ENCODE measurements around the gene PPIB.

Gene PPIB

DNA sequence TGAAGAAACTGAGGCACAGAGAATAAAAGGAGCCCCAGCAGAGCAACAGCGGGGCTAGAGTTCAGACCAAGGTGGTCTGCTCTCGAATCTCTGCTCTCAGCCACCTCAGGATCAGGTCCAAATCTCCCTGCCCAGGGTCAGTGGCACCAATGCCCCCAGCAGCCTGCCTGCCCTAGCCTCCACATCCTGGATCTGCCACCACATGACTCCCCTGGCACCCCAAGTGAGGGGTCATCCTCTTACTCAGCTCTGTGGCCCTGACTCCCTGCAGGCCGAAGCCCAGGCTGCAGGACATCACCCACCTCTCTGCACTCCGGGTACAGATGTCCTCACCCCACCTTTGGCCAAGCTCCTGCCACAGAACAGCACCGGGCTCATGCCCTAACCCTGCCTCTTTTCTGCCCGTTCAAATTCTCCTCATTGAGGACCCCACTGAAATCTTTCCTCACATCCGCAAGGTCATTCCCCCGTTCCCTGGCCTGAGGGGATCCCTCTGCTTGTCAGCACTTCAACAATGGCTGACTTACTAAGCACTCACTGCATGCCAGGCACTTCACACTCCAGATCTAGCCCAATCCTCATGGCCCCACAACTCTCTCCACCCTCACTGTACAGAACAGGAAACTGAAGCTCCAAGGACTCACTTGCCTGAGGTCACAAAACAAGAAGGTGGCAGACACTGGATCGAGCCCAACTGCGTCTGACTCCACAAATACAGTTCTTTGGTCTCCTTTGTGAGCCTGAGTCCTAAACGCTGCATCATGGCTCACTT is 4.3 kb downstream of the PPIB start:
- in situ Hi-C loops (cut with MboI; ENCODE audit: low sequenced_read_pairs): no loop called here

DNA sequence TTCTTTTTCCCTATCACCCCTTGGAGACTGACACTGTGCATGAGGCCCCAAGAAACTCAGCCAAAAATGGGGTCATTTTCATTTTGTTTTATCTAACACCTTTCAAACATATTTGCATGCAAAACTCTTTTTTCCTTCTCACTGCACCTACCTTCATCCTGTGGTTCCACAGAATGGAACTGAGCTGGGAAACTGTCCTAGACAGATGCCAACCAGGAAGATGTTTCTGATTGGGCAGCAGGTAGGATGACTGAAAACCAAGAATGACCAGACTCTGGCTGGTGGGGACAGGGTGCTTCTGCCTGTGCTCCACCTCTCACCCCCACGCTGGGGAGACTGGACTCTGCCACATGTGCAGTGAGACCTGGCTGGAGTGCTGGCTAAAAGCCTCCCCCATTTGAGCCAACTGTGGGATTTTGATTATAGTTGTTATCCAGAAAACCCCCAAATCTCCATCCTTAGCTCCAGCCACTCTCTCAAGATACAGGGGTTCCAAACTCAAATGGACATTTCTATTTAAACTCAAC is 5.2 kb downstream of the PPIB start:
- in situ Hi-C loops (cut with MboI; ENCODE audit: low sequenced_read_pairs): no loop called here

DNA sequence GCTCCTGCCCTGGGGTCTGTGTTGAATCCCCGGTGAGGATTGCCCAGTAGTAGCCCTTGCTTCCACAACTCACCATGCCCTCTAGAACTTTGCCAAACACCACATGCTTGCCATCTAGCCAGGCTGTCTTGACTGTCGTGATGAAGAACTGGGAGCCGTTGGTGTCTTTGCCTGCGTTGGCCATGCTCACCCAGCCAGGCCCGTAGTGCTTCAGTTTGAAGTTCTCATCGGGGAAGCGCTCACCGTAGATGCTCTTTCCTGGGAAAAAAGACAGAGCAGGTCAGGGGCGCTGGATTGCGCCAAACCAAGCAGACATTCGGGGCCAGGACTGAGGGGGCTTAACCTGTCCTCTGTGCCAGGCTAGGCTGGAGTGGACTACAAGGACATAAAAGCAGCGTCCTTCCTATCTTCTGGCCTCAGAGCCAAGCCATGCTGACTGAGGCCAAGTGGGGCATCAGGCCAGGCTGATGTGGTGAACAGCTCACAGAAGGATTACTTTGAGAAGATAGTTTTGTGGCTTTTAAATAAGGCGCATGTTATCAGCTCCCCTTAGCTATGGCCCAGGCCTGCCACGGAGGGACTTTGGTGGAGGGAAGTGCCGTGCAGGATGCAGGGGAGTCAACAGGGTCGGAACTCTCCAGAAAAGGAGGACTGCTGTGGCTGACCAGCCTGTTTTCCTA is 6.0 kb downstream of the PPIB start:
- in situ Hi-C loops (cut with MboI; ENCODE audit: low sequenced_read_pairs): no loop called here

- in situ Hi-C loops (cut with MboI; ENCODE audit: low sequenced_read_pairs): no loop called here
Observed at GRCh38 chr15:64155802-64156651, 6.8 kb downstream of the PPIB start.

DNA sequence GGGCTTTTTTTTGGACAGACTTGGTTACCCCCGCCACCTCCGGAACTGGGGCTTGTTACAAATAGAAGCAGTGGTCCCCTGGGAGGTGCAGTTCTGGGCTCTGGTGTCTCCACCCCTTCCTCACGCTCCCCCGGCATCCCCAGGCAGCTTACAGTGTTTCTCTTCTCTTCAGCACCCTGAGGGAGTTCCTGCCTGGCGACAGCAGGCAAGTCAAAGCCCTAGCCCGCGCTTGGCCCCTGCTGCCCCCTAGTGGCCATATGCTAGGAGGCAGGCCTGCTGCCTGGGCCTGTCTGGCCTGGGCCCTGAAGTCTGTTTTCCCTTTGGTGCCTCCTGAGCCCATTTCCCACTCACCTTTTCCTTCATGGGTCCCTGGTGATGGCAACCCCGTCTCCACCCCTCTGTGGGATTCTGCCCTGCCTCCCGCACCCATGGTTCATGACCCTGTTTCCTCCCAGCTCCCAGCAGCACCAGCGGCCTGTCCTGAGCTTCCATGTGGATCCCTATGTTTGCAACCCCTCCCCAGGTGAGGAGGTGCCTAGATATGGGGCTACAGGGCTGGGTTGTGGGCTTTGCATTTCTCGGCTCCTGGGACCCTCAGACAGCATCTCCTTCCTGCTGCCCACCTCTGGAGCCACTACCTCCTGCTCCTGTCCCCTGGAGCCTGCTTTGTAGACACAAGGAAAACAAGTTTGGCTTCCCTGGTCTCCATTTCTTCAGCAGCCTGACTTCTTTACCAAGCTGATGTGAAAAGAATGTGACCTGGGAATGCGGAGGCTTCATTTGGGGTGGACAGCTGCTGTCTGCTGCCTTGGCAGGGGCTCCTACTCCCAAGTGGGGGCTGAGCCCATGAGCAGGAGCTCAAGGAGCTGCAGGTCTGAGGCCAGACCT is 9.1 kb downstream of the PPIB start:
- in situ Hi-C loops (cut with MboI; ENCODE audit: low sequenced_read_pairs): no loop called here

DNA sequence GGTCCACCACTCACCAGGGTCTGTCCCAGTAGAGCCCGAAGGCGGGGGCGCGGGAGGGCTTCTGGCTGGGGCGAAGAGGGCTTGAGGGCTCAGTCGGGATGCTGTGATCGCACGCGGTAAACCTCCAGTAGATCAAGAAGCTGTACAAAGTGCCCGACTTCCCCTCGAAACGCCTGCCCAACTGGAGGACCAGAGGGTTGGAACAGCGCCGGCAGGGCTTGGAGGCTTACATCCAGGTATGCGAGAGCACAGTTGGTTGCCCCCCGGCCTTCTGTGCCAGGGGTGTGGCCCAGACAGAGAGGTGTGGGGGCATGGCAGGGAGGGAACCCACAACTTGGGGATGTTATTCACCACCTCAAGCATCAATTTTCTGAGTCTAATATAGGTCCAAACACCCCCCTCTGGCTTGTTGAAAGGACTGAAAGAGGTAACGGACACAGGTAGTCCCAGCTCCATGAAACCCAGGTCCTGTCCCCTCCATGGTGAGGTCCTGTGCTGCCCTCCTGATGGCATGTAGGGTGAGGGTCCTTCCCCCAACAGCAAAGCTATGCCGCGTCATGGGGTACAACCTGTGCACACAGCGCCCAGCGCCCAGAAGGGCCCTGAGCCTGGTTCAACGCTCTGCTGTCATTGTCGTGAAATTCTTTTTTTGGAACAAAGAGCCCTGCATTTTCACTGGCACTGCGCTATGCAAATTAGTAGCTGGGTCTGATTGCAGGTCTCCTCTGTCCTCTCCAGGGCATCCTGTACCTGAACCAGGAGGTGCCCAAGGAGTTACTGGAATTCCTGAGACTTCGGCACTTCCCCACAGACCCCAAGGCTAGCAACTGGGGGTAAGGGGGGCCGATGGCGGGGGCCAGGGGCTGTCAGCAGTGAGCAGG is 10.1 kb downstream of the PPIB start:
- in situ Hi-C loops (cut with MboI; ENCODE audit: low sequenced_read_pairs): no loop called here

GRCh38 chr15:64151727-64152506 is 10.9 kb downstream of the PPIB start, which contains the start of gene SNX22:
Gene SNX22 (plus strand): TSS chr15:64151731. CDS start chr15:64151776, 45 bp downstream.
- in situ Hi-C loops (cut with MboI; ENCODE audit: low sequenced_read_pairs): no loop called here

- in situ Hi-C loops (cut with MboI; ENCODE audit: low sequenced_read_pairs): no loop called here
Observed at GRCh38 chr15:64149893-64150578, 12.8 kb downstream of the PPIB start.

DNA sequence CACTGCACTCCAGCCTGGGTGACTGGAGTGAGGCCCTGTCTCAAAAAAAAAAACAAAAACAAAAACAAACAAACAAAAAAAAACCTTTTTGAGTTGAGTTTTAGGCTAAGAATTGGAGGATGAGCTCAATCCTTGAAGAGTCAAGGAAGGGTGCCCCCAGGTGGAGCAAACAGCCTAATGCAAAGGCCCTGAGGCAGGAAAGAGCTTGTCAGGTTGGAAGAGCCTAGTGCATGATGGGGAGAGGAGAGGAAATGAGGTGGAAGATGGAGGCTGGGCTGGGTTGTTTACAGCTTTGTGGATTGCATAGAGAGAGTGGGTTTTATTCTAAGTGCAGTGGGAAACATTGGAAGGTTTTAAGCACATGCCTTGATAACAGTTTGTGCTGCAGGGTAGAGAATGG is 13.4 kb downstream of the PPIB start:
- in situ Hi-C loops (cut with MboI; ENCODE audit: low sequenced_read_pairs): no loop called here

- in situ Hi-C loops (cut with MboI; ENCODE audit: low sequenced_read_pairs): no loop called here
Observed at GRCh38 chr15:64148581-64148980, 14.2 kb downstream of the PPIB start.

GRCh38 chr15:64148168-64148567 is 14.7 kb downstream of the PPIB start:
- in situ Hi-C loops (cut with MboI; ENCODE audit: low sequenced_read_pairs): no loop called here

DNA sequence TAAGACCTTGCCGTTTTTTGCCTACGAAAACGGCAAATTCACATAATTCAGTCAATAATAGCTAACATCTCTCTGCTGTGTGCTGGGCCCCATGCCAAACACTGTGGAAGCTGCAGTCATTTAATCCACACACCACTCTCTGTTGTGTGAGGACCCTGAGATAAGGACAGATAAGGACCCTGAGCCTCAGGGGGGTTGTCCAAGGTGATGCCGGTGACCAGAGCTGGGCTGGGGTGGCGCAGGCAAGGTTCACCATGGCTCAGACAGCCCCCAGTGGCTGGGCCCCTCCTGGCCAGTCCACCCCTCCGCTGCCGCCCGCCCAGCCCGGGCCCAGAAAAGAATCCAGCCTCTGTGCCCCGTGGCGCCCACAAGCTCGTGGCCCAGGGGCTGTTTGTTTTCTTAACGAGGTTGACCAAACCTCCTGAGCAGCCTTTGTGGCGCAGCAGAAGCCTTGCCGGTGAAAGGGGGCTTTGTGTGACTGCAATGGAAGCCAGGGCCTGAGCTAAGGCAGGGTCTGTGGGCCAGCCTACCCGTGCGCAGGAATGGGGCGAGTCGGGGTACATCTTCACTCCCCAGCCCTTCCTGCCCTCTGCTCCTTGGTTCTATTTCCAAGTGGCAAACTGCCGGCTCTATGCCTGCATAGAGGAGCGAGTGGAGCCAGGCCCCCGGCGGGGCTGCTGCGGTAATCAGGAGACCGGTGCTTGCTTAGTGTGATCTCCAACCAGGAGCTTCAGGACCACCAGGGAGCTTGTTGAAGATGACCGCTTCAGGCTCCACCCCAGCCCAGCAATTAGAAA is 15.7 kb downstream of the PPIB start:
- in situ Hi-C loops (cut with MboI; ENCODE audit: low sequenced_read_pairs): no loop called here

- in situ Hi-C loops (cut with MboI; ENCODE audit: low sequenced_read_pairs): no loop called here
Observed at GRCh38 chr15:64146520-64146884, 16.3 kb downstream of the PPIB start.

DNA sequence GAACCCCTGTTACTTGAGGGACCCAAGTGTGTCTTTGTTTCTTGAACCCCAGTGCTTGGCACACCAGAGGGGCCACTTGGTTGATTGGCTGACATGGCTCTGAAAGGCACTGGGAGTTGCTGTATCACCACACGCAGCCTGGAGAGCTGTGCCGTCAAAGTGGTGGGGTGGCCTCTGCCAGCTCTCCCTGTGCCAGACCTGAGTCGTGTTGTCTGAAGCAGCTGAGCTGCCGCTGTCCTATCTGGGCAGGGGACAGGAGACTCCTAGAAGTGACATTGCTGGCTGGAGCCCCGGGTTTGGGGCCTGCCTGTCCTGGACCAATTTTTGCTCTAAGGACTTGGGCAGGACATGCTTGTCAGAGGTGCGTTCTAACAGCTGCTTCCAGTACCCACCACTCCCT is 16.8 kb downstream of the PPIB start:
- in situ Hi-C loops (cut with MboI; ENCODE audit: low sequenced_read_pairs): no loop called here

DNA sequence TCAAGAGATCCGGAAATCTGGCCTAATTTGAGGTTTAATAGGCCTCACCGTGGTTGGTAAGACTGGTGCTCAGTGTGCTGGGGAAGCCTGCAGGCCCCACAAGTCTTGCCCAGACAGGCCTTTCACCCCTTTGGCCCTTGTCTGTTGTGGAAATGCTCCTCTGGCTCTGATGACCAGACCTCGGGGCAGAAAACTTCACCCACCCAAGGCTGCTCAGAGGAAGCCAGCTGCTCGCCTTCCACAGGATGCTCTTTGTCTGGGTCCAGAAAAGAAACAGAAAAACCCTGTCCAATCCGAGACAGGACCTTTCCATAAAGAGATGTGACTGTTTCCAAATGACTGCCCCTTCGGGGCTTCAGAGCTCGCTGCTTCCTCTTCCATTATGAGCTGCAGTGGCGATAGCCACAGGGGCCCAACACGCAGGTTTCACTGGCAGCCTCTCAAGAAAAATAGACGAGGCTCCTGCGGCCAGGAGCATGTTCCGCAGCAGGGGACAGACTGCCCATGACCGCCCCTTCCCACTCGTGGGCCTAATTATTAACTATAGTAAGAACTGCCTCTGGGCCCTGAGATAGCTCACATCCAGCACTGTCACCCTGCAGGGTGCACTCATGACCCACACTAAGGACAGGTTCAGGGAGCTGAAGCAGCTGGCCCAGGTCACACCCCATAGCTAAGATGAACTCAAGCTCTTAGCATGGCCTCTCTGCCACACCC is 18.1 kb downstream of the PPIB start:
- in situ Hi-C loops (cut with MboI; ENCODE audit: low sequenced_read_pairs): no loop called here

DNA sequence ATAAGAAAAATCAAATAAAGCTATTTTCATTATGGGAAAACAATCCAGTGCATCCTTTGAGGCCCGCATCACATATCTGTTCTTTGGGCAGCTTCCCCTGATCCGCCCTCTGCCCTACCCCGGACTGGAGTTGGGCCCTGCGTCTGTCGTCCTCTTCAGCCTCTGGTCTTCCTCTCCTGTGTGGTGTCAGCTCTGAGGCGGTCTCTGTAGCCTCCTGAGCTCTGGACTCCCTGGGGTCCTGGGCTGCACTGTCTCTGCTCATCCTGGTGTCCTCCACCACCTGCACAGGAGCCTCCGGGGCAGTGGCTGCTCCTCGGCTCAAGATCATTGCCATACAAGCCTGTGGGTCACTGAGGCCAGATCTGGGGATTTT is 18.6 kb downstream of the PPIB start:
- in situ Hi-C loops (cut with MboI; ENCODE audit: low sequenced_read_pairs): no loop called here

DNA sequence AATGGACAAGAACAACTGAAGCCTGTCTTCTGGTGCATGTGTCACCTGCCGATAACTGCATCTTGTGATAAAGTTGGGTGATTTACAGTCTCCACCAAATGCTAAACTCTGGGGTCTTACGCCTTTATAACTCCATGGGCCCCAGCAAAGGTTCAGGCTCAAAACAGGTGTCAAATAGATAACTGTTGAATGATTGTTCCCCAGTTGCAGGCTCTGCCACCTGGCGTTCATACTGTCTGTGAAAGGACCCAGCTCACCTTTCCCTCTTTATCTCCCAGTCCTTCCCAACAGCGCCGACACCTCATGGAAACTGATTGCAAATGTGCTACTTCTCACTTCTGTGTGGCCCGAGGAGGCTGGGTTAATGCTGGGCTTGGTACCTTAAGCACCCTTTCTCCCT is 19.5 kb downstream of the PPIB start:
- in situ Hi-C loops (cut with MboI; ENCODE audit: low sequenced_read_pairs): no loop called here
